ENCODE data around the gene TXNIP.
"Not testable (repeated sequence)": the region's sequence is repeated elsewhere in the genome, so short reads cannot be mapped to it uniquely, and the experiment has no call there.

The TXNIP gene, protein sequence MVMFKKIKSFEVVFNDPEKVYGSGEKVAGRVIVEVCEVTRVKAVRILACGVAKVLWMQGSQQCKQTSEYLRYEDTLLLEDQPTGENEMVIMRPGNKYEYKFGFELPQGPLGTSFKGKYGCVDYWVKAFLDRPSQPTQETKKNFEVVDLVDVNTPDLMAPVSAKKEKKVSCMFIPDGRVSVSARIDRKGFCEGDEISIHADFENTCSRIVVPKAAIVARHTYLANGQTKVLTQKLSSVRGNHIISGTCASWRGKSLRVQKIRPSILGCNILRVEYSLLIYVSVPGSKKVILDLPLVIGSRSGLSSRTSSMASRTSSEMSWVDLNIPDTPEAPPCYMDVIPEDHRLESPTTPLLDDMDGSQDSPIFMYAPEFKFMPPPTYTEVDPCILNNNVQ

GRCh38 chr1:145996433-145997015, at the start of gene TXNIP:
Gene TXNIP, minus strand, starts transcription at chr1:145996579. Its CDS starts 313 bp downstream, at chr1:145996266.
- in situ Hi-C loops (cut with MboI; ENCODE audit: low sequenced_read_pairs), result no loop called here

DNA sequence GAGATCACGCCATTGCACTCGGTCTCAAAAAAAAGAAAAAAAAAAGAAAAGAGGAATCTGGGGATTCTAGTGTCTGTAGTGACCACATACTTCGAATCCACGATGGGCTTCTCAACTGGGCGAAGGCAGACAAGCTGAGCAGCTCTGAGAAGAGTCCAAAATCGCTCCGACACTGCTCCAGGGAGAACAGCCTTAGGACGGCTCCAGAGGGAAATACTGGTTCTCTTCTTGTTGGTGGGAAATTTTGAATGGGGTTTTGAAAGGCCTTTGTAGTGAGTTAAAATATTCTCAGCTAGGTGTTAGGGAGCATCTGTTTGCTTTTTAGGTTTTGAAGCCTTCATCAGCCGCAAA, 43.4 kb upstream of the TXNIP start:
- in situ Hi-C loops (cut with MboI; ENCODE audit: low sequenced_read_pairs), result no loop called here

DNA sequence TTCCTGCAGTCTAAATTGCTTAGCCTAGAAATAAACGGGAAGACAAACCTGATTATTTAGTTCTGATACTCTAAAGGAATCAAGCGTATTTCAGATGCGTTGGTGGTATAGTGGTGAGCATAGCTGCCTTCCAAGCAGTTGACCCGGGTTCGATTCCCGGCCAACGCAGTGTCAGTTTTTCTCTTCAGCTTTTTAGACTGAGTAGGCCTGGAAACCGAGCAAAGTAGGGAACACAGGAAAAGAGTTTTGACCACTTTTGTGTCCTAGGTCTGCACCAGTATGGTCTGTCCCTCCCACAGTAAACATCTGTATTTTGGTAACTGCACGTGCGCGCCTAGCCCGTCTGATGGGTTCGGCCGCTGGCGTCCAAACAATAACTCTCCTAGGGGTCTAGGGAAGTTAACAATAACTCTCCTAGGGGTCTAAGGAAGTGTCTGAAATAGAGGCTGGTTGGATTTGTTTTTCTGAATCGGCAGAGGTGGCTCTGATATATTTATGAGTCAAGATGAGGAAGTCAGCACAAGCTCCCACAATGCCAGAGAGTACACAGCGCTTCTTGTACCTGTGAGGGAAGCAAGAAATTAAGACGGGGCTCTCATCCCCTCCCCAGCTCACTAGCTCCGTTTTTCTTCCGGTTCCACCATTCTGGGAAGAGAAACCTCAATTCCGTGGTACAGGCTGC, 40.7 kb upstream of the TXNIP start:
- in situ Hi-C loops (cut with MboI; ENCODE audit: low sequenced_read_pairs), result no loop called here

- in situ Hi-C loops (cut with MboI; ENCODE audit: low sequenced_read_pairs), result no loop called here
Measured at GRCh38 chr1:146036241-146036964, 40.0 kb upstream of the TXNIP start.

DNA sequence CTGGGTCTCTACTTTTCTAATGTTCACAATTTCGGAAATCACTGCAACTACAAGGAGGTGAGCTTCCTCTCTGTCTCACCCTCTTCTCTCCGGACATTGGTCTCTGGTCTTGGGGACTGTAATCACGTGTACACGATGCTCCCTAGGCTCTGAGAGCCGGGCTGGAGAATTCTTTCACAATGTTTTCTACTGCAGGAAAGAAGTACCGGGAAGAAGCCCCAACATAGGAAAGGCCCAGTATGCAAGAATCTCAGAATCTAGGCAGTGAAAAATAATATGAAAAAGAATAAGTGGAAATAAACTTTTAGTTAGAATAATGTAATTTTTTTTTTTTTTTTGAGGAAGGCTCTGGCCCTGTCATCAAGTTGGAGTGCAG, 38.7 kb upstream of the TXNIP start:
- in situ Hi-C loops (cut with MboI; ENCODE audit: low sequenced_read_pairs), result no loop called here

GRCh38 chr1:146032631-146033219, 36.3 kb upstream of the TXNIP start:
- in situ Hi-C loops (cut with MboI; ENCODE audit: low sequenced_read_pairs), result no loop called here

DNA sequence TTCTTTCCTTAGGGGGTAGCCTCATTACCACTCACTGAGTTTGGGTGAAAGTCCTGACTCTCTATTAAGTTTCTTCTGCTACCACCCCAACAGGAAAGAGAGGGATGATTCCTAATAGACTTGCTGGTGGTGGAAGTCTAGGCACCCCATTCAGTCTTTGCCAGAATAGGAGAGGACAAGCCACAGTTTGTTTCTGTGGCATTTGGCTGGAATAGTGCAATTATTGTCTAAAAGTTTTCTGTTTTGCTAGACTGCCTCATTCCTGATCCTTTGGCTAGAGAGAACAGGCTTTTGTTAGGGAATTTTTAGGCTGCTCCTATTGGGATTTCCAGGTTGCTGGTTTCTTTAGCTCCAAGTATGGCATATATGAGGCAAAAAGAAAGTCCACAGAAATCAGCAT, 35.1 kb upstream of the TXNIP start:
- in situ Hi-C loops (cut with MboI; ENCODE audit: low sequenced_read_pairs), result no loop called here

- in situ Hi-C loops (cut with MboI; ENCODE audit: low sequenced_read_pairs), result no loop called here
Measured at GRCh38 chr1:146029117-146029516, 32.7 kb upstream of the TXNIP start.

DNA sequence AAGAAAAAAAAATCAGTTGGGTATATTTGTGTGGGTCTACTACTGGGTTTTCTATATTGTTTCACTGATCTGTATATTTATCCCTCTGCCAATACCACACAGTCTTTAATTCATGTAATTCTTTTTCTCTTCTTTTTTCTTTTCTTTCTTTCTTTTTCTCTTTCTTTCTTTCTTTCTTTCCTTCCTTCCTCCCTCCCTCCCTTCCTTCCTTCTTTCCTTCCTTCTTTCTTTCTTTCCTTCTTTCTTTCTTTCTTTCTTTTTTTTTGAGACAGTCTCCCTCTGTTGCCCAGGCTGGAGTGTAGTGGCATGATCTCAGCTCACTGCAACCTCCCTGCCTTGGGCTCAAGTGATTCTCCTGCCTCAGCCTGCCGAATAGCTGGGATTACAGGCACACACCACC, 30.3 kb upstream of the TXNIP start:
- in situ Hi-C loops (cut with MboI; ENCODE audit: low sequenced_read_pairs), result not testable (repeated sequence)

GRCh38 chr1:146025787-146026495, 29.6 kb upstream of the TXNIP start:
- in situ Hi-C loops (cut with MboI; ENCODE audit: low sequenced_read_pairs), result not testable (repeated sequence)

GRCh38 chr1:146022403-146023127, 26.2 kb upstream of the TXNIP start:
- in situ Hi-C loops (cut with MboI; ENCODE audit: low sequenced_read_pairs), result no loop called here

DNA sequence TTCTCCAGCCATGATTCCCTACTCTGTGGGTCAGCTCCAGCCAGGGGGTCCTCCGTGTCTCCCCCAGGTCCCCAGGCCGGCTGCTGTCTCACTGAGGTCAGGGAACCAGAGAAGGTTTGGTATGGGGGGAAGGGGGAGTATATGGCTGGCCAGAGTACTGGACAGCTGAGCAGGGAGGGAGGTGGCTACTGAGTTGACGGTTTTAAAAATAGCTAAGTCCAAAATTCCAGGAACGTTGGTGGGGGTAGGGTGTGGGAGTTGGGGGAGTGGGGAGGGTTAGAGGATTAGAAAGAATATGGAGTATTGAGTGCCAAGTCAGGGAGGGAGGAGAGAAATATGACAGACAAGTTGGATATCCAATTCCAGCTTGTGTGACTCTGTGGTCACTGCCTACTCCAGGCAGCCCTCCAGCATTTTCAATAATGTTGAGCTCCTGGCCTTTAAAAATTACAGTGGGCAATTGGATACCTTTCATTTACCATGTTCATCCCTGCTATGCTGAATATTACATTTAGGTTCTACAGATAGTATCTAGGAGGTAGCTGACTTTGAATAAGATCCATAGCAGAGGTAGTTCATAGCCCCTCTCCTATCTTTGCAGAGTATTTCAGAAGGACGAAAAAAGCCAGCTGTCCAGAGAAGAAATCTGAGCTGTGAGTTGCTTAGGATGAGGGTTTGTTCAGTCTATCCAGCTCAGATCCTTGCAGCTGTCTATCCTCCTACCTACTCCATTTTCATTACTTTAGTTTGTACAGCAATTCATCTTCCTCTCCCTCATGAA, 25.4 kb upstream of the TXNIP start, which contains the start of gene HJV:
Gene HJV, minus strand, starts transcription at position 114 of the 781 bp plus-strand sequence. CDS start 1,504 bp downstream, outside the sequence.
- in situ Hi-C loops (cut with MboI; ENCODE audit: low sequenced_read_pairs), result no loop called here

GRCh38 chr1:146021050-146021445, 24.7 kb upstream of the TXNIP start:
- in situ Hi-C loops (cut with MboI; ENCODE audit: low sequenced_read_pairs), result no loop called here

- in situ Hi-C loops (cut with MboI; ENCODE audit: low sequenced_read_pairs), result no loop called here
Measured at GRCh38 chr1:146020058-146021049, 24.0 kb upstream of the TXNIP start.

DNA sequence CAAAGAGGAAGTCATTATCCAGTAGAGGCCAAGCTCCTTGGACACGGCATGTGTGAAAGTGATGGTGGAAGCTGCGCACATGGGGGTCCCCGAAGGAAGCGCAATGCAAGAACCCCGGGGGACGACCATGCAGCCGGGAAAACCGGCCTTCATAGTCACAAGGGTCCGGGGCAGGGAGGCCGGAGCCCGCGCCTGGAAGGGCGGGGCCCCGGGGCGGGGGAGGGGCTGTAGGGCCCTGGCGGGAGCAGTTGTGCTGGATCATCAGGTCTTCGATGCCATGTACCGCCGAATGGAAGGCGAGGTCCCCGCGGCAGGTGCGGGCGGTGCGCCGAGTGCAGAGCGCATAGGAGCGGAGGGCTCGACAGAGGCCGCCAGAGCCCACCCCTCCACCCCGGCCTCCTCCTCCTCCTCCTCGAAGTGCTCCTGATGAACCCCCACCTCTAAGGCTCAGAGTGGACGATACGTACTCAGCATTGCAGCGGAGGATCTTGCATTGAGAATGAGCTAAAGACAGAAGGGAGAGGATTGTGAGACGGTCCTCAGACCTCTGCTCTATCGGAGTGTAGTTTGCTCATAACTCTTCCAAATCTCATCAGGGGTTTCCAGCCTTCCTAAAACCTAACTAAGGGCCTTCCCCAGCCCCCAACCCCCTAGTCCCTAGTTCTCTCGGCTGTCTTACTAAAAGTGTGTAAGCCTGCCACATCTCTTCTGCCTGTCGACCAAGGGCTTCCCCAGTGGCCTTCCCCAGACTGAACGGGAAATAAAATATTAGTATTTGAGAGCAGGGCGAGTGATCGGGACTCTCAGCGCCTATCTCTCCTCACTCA, 23.1 kb upstream of the TXNIP start:
- in situ Hi-C loops (cut with MboI; ENCODE audit: low sequenced_read_pairs), result no loop called here

GRCh38 chr1:146016891-146017290, 20.5 kb upstream of the TXNIP start:
- in situ Hi-C loops (cut with MboI; ENCODE audit: low sequenced_read_pairs), result no loop called here

- in situ Hi-C loops (cut with MboI; ENCODE audit: low sequenced_read_pairs), result no loop called here
Measured at GRCh38 chr1:146013559-146013922, 17.2 kb upstream of the TXNIP start.

All from HL-60/S4 (cell line).